ENCODE data around the gene RASSF8. TPM values are rescaled to one million over a fixed set of nuclear protein-coding genes. Genes with fewer than 3 reads are reported as not detected.

RASSF8 gene
- total and polyA plus RNA-seq, 2 of the 8 experiments (the other 6 are each of a cell fraction or from before 2014, with no cell fraction given): 6.4 to 46.7 TPM

GRCh38 chr12:26113853-26114719 is 155.6 kb downstream of the RASSF8 start (continued):
- TF ChIP-seq KDM5A (IDR thresholded peaks at IDR 0.05; ENCODE audit: low read length) (no peak), RNF2 (IDR thresholded peaks at IDR 0.05; ENCODE audit: borderline replicate concordance, low read depth, low read length, missing control alignments, poor library complexity, severe bottlenecking) (no peak), CREB1 (IDR thresholded peaks at IDR 0.05) (no peak; the same call in 1 of the 2 replicates), POU5F1 (IDR thresholded peaks at IDR 0.05; ENCODE audit: low read depth, low read length) (no peak), YY1 (IDR thresholded peaks at IDR 0.05; ENCODE audit: low read depth, low read length) (no peak), FOSL1 (IDR thresholded peaks at IDR 0.05; ENCODE audit: insufficient read depth, low read depth, low read length) (no peak), MAX (IDR thresholded peaks at IDR 0.05) (peak; percentile 99), CHD7 (IDR thresholded peaks at IDR 0.05; ENCODE audit: insufficient replicate concordance, low read length) (no peak), SRF (IDR thresholded peaks at IDR 0.05; ENCODE audit: low read depth, low read length) (no peak)
